SU-DHL-6 (cell line): Measurements from ENCODE around the gene PTPRQ.

Source experiments
- H2AFZ ChIP-seq: fragments of 200-600 bp; sonication (generic); 2 replicates; pipeline ENCODE4 v1.6.1; 2014; ENCODE audit warnings: low read depth, mild to moderate bottlenecking, moderate library complexity, mixed read lengths, antibody characterized with exemption, low read length; ENCODE audit not compliant: severe bottlenecking
- H3F3A ChIP-seq: fragments of 200-600 bp; shearing (Covaris generic); 2 replicates; pipeline ENCODE4 v1.6.0; 2016; ENCODE audit warnings: antibody characterized with exemption, mild to moderate bottlenecking; ENCODE audit not compliant: insufficient read depth
- H3K27ac ChIP-seq: fragments of 200-600 bp; sonication (generic); 2 replicates; pipeline ENCODE4 v1.5.1; 2016; ENCODE audit warnings: low read depth, mild to moderate bottlenecking, low read length, moderate library complexity, mixed read lengths
- H3K27me3 ChIP-seq: fragments of 200-600 bp; sonication (generic), shearing (Covaris generic); 2 replicates; pipeline ENCODE4 v1.6.0; 2014; ENCODE audit warnings: mild to moderate bottlenecking, low read length
- H3K36me3 ChIP-seq: fragments of 200-600 bp; sonication (generic); 2 replicates; pipeline ENCODE4 v1.6.1; 2014; ENCODE audit warnings: mild to moderate bottlenecking, low read length, mixed read lengths
- H3K4me2 ChIP-seq: fragments of 300-600, 200-600 bp; shearing (Covaris generic), sonication (generic); 2 replicates; pipeline ENCODE4 v1.6.0; 2014; ENCODE audit warnings: low read length, low read depth, mild to moderate bottlenecking; ENCODE audit not compliant: poor library complexity, severe bottlenecking
- H3K4me3 ChIP-seq: fragments of 200-600 bp; sonication (generic); 2 replicates; pipeline ENCODE4 v1.5.1; 2014; ENCODE audit warnings: antibody characterized with exemption, low read length, mild to moderate bottlenecking, mixed read lengths; ENCODE audit not compliant: insufficient read depth, poor library complexity, severe bottlenecking
- H3K79me2 ChIP-seq: fragments of 200-600 bp; sonication (generic); 2 replicates; pipeline ENCODE4 v1.6.1; 2014; ENCODE audit warnings: mild to moderate bottlenecking, low read length, moderate library complexity; ENCODE audit not compliant: insufficient read depth
- H3K9ac ChIP-seq: fragments of 200-600 bp; sonication (generic); 2 replicates; pipeline ENCODE4 v1.7.0; 2014; ENCODE audit warnings: mild to moderate bottlenecking, low read length
- H3K9me2 ChIP-seq: fragments of 200-600 bp; sonication (generic); replicated peaks from 2 replicates; pipeline ENCODE4 v1.6.1; 2014; ENCODE audit warnings: low read length; ENCODE audit not compliant: insufficient read depth
- H3K9me3 ChIP-seq: fragments of 200-600 bp; sonication (generic); 2 replicates; pipeline ENCODE4 v1.6.1; 2014; ENCODE audit warnings: low read length, mixed read lengths; ENCODE audit not compliant: insufficient read depth
- H4K20me1 ChIP-seq: fragments of 200-600 bp; sonication (generic); 2 replicates; pipeline ENCODE4 v1.6.1; 2014; ENCODE audit warnings: low read depth, mild to moderate bottlenecking, antibody characterized with exemption, low read length, moderate library complexity, mixed read lengths
- CTCF ChIP-seq: fragments of 200-600 bp; sonication (generic); IDR thresholded peaks from one replicate; pipeline ENCODE4 v1.5.1; 2017; ENCODE audit warnings: antibody characterized with exemption, mild to moderate bottlenecking, low read length, moderate library complexity; ENCODE audit not compliant: insufficient read depth, poor library complexity, severe bottlenecking
- EZH2phosphoT487 ChIP-seq: fragments of 200-600 bp; sonication (generic), shearing (Covaris generic); conservative IDR thresholded peaks from 2 replicates; pipeline ENCODE4 v1.6.1; 2018; ENCODE audit warnings: mild to moderate bottlenecking, antibody characterized with exemption, low read length, moderate library complexity, mixed read lengths

PTPRQ gene

GRCh38 chr12:80720516-80720915 lies 276.5 kb downstream of the PTPRQ start:
- no peak overlapping the region for H3K4me3 ChIP-seq
- H3K36me3 ChIP-seq = no peaks in the 10 kb centered on the region
- H4K20me1 ChIP-seq = no peaks in the 10 kb centered on the region
- H3K9me2 ChIP-seq = no peaks in the 10 kb centered on the region
- no peak overlapping the region for H3K9ac ChIP-seq
- H3K27me3 ChIP-seq = no peaks in the 10 kb centered on the region
- H3K9me3 ChIP-seq = no peaks in the 10 kb centered on the region
- TF ChIP-seq EZH2phosphoT487 (no peak), CTCF (no peak)
- no peak overlapping the region for H2AFZ ChIP-seq
- no peak overlapping the region for H3K4me2 ChIP-seq
- H3F3A ChIP-seq = no peaks in the 10 kb centered on the region
- no peak overlapping the region for H3K27ac ChIP-seq
- no peaks in the 10 kb centered on the region for H3K79me2 ChIP-seq

GRCh38 chr12:80721326-80721725 lies 277.3 kb downstream of the PTPRQ start:
- no peaks in the 10 kb centered on the region for H3F3A ChIP-seq
- H3K4me3 ChIP-seq = no peak overlapping the region
- H3K79me2 ChIP-seq = no peaks in the 10 kb centered on the region
- no peaks in the 10 kb centered on the region for H3K9me3 ChIP-seq
- TF ChIP-seq EZH2phosphoT487 (no peak), CTCF (no peak)
- H3K9me2 ChIP-seq = no peaks in the 10 kb centered on the region
- no peaks in the 10 kb centered on the region for H4K20me1 ChIP-seq
- H3K4me2 ChIP-seq = no peak overlapping the region
- no peaks in the 10 kb centered on the region for H3K36me3 ChIP-seq
- no peak overlapping the region for H3K27ac ChIP-seq
- no peak overlapping the region for H2AFZ ChIP-seq
- H3K27me3 ChIP-seq = no peaks in the 10 kb centered on the region
- H3K9ac ChIP-seq = no peak overlapping the region
